AG20443 (cell line): Measurements from ENCODE around the gene LAMA2.
A peak's percentile ranks its signal among the peaks of the same experiment; 100 is the strongest.

Experiments used
- DNase-seq: peaks from one replicate; pipeline ENCODE4 v3.0.0; 2012; ENCODE audit warnings: low spot score, mixed read lengths

Gene LAMA2

GRCh38 chr6:129215916-129216520 is 333.1 kb downstream of the LAMA2 start:
- DNase-seq = no peak

GRCh38 chr6:129217701-129218100 is 334.8 kb downstream of the LAMA2 start:
- no peak for DNase-seq

- no peak for DNase-seq
Measured at GRCh38 chr6:129233458-129234134, 350.7 kb downstream of the LAMA2 start.

GRCh38 chr6:129235167-129236000 is 352.4 kb downstream of the LAMA2 start:
- no peak for DNase-seq

- no peak for DNase-seq
Measured at GRCh38 chr6:129236001-129236517, 353.1 kb downstream of the LAMA2 start.

- no peak for DNase-seq
Measured at GRCh38 chr6:129238991-129239390, 356.1 kb downstream of the LAMA2 start.

GRCh38 chr6:129239825-129240491 is 357.0 kb downstream of the LAMA2 start:
- no peak for DNase-seq

GRCh38 chr6:129240492-129240853 is 357.5 kb downstream of the LAMA2 start:
- no peak for DNase-seq

- DNase-seq = no peak
Measured at GRCh38 chr6:129242546-129242945, 359.6 kb downstream of the LAMA2 start.

GRCh38 chr6:129243377-129243776 is 360.4 kb downstream of the LAMA2 start:
- no peak for DNase-seq

GRCh38 chr6:129248946-129249345 is 366.0 kb downstream of the LAMA2 start:
- DNase-seq = no peak

- DNase-seq = peak; percentile 65
Measured at GRCh38 chr6:129251669-129252376, 368.9 kb downstream of the LAMA2 start.

- no peak for DNase-seq
Measured at GRCh38 chr6:129252377-129253071, 369.6 kb downstream of the LAMA2 start.

- no peak for DNase-seq
Measured at GRCh38 chr6:129253242-129253641, 370.3 kb downstream of the LAMA2 start.

GRCh38 chr6:129253727-129254126 is 370.8 kb downstream of the LAMA2 start:
- no peak for DNase-seq

GRCh38 chr6:129257196-129257595 is 374.3 kb downstream of the LAMA2 start:
- DNase-seq = no peak

GRCh38 chr6:129262661-129263060 is 379.7 kb downstream of the LAMA2 start:
- DNase-seq = no peak

GRCh38 chr6:129263176-129263575 is 380.2 kb downstream of the LAMA2 start:
- no peak for DNase-seq

- peak; percentile 48 for DNase-seq
Measured at GRCh38 chr6:129264480-129265045, 381.6 kb downstream of the LAMA2 start.

- no peak for DNase-seq
Measured at GRCh38 chr6:129267028-129267427, 384.1 kb downstream of the LAMA2 start.

GRCh38 chr6:129269076-129269475 is 386.1 kb downstream of the LAMA2 start:
- DNase-seq = no peak
